Measurements from ENCODE around the gene PARP11.

PARP11 gene

GRCh38 chr12:3920351-3921150, 47.4 kb upstream of the PARP11 start:
- no peak overlapping the region for H3K4me3 ChIP-seq (ENCODE audit: low read length)
- H3K79me2 ChIP-seq (ENCODE audit: low read length), result no peaks in the 10 kb centered on the region
- H3K27ac ChIP-seq (ENCODE audit: low read length), result no peak overlapping the region
- H4K20me1 ChIP-seq (ENCODE audit: insufficient read depth, low read length), result no peaks in the 10 kb centered on the region
- H3K36me3 ChIP-seq (replicated peaks; ENCODE audit: low read depth, low read length), result no peaks in the 10 kb centered on the region
- H3K4me2 ChIP-seq (ENCODE audit: low read length), result no peak overlapping the region
- H3K9me3 ChIP-seq (ENCODE audit: insufficient read depth, low read length), result no peaks in the 10 kb centered on the region
- H3K9ac ChIP-seq (ENCODE audit: low read length), result no peak overlapping the region
- no peaks in the 10 kb centered on the region for H3K4me1 ChIP-seq (ENCODE audit: low read length)
- no peak overlapping the region for H2AFZ ChIP-seq (ENCODE audit: low read depth, low read length)
- peaks cover 74% of the 10 kb centered on the region for H3K27me3 ChIP-seq (ENCODE audit: low read depth, low read length)
- TF ChIP-seq CTCF (IDR thresholded peaks at IDR 0.05; ENCODE audit: low read depth, low read length), result no peak
- no peak for TF ChIP-seq EZH2phosphoT487 (IDR thresholded peaks at IDR 0.05; ENCODE audit: low read depth)

GRCh38 chr12:3913278-3913677, 40.1 kb upstream of the PARP11 start:
- H3K4me2 ChIP-seq (ENCODE audit: low read length), result no peak overlapping the region

GRCh38 chr12:3912863-3913262, 39.7 kb upstream of the PARP11 start:
- Histone ChIP-seq H3K36me3 (replicated peaks; ENCODE audit: low read depth, low read length) (no peaks in the 10 kb centered on the region), H3K9ac (ENCODE audit: low read length) (no peak overlapping the region), H4K20me1 (ENCODE audit: insufficient read depth, low read length) (no peaks in the 10 kb centered on the region), H3K79me2 (ENCODE audit: low read length) (no peaks in the 10 kb centered on the region), H2AFZ (ENCODE audit: low read depth, low read length) (no peak overlapping the region), H3K27ac (ENCODE audit: low read length) (no peak overlapping the region), H3K4me3 (ENCODE audit: low read length) (no peak overlapping the region), H3K9me3 (ENCODE audit: insufficient read depth, low read length) (no peaks in the 10 kb centered on the region), H3K4me1 (ENCODE audit: low read length) (no peaks in the 10 kb centered on the region), H3K4me2 (ENCODE audit: low read length) (no peak overlapping the region), H3K27me3 (ENCODE audit: low read depth, low read length) (peaks cover 27% of the 10 kb centered on the region)
- TF ChIP-seq CTCF (IDR thresholded peaks at IDR 0.05; ENCODE audit: low read depth, low read length) (no peak), EZH2phosphoT487 (IDR thresholded peaks at IDR 0.05; ENCODE audit: low read depth) (no peak)

More at GRCh38 chr12:3913278-3913677, 40.1 kb upstream of the PARP11 start:
- Histone ChIP-seq H2AFZ (ENCODE audit: low read depth, low read length) (no peak overlapping the region), H3K9ac (ENCODE audit: low read length) (no peak overlapping the region), H3K36me3 (replicated peaks; ENCODE audit: low read depth, low read length) (no peaks in the 10 kb centered on the region), H3K27ac (ENCODE audit: low read length) (no peak overlapping the region), H3K4me3 (ENCODE audit: low read length) (no peak overlapping the region), H3K9me3 (ENCODE audit: insufficient read depth, low read length) (no peaks in the 10 kb centered on the region), H3K79me2 (ENCODE audit: low read length) (no peaks in the 10 kb centered on the region), H3K4me1 (ENCODE audit: low read length) (no peaks in the 10 kb centered on the region), H4K20me1 (ENCODE audit: insufficient read depth, low read length) (no peaks in the 10 kb centered on the region), H3K27me3 (ENCODE audit: low read depth, low read length) (peaks cover 27% of the 10 kb centered on the region)
- TF ChIP-seq EZH2phosphoT487 (IDR thresholded peaks at IDR 0.05; ENCODE audit: low read depth) (no peak), CTCF (IDR thresholded peaks at IDR 0.05; ENCODE audit: low read depth, low read length) (no peak)

GRCh38 chr12:3911409-3911808, 38.2 kb upstream of the PARP11 start:
- no peaks in the 10 kb centered on the region for H3K79me2 ChIP-seq (ENCODE audit: low read length)
- H3K36me3 ChIP-seq (replicated peaks; ENCODE audit: low read depth, low read length), result no peaks in the 10 kb centered on the region
- H3K4me1 ChIP-seq (ENCODE audit: low read length), result no peaks in the 10 kb centered on the region
- no peak overlapping the region for H3K27ac ChIP-seq (ENCODE audit: low read length)
- peaks cover 21% of the 10 kb centered on the region for H3K27me3 ChIP-seq (ENCODE audit: low read depth, low read length)
- TF ChIP-seq EZH2phosphoT487 (IDR thresholded peaks at IDR 0.05; ENCODE audit: low read depth), result no peak
- no peak for TF ChIP-seq CTCF (IDR thresholded peaks at IDR 0.05; ENCODE audit: low read depth, low read length)
- no peak overlapping the region for H3K9ac ChIP-seq (ENCODE audit: low read length)
- H2AFZ ChIP-seq (ENCODE audit: low read depth, low read length), result no peak overlapping the region
- H4K20me1 ChIP-seq (ENCODE audit: insufficient read depth, low read length), result no peaks in the 10 kb centered on the region
- no peaks in the 10 kb centered on the region for H3K9me3 ChIP-seq (ENCODE audit: insufficient read depth, low read length)
- H3K4me3 ChIP-seq (ENCODE audit: low read length), result no peak overlapping the region
- H3K4me2 ChIP-seq (ENCODE audit: low read length), result no peak overlapping the region
